Stimulated activated CD4-positive, alpha-beta T cell treated with anti-CD3 and anti-CD28 coated beads, TNF-alpha, amount 100 ng/mL, for 48 hours (primary cell): Measurements from ENCODE around the gene BMI1.
A peak's percentile ranks its signal among the peaks of the same experiment; 100 is the strongest.
"Not testable (repeated sequence)": the region's sequence is repeated elsewhere in the genome, so short reads cannot be mapped to it uniquely, and the experiment has no call there.

ENCODE experiments used
- DNase-seq, 3 donors: peaks; one replicate each; pipeline ENCODE4 v3.0.0-alpha.2; 2020; ENCODE audit warnings: low read depth in 3 of 3

Gene BMI1

GRCh38 chr10:22320591-22321155, at the start of gene BMI1:
BMI1 (plus strand) TSS chr10:22321099; CDS start chr10:22326450, 5,351 bp downstream.
- peak in 1 of 3 donors; percentile 43 for DNase-seq

- DNase-seq = peak in 1 of 3 donors; percentile 8
Measured at GRCh38 chr10:22271786-22272185, 49.1 kb upstream of the BMI1 start.

GRCh38 chr10:22278441-22278782, 42.5 kb upstream of the BMI1 start:
- DNase-seq = no peak

- no peak for DNase-seq
Measured at GRCh38 chr10:22280078-22280477, 40.8 kb upstream of the BMI1 start.

GRCh38 chr10:22285130-22285529, 35.8 kb upstream of the BMI1 start:
- DNase-seq = no peak

GRCh38 chr10:22293747-22294404, 27.0 kb upstream of the BMI1 start:
- DNase-seq = no peak

- no peak for DNase-seq
Measured at GRCh38 chr10:22294694-22295093, 26.2 kb upstream of the BMI1 start.

- no peak for DNase-seq
Measured at GRCh38 chr10:22301193-22301592, 19.7 kb upstream of the BMI1 start.

GRCh38 chr10:22303461-22303860, 17.4 kb upstream of the BMI1 start:
- no peak for DNase-seq

GRCh38 chr10:22305721-22306120, 15.2 kb upstream of the BMI1 start:
- DNase-seq = no peak

GRCh38 chr10:22308390-22308789, 12.5 kb upstream of the BMI1 start:
- peak in 1 of 3 donors; percentile 11 for DNase-seq

GRCh38 chr10:22309180-22310000, 11.5 kb upstream of the BMI1 start:
- DNase-seq = no peak

- not testable (repeated sequence) for DNase-seq
Measured at GRCh38 chr10:22310012-22310411, 10.9 kb upstream of the BMI1 start.

- DNase-seq = no peak
Measured at GRCh38 chr10:22310928-22311327, 10.0 kb upstream of the BMI1 start.

GRCh38 chr10:22314852-22315251, 6.0 kb upstream of the BMI1 start:
- no peak for DNase-seq

GRCh38 chr10:22315455-22316285, 5.2 kb upstream of the BMI1 start:
- DNase-seq = no peak

- DNase-seq = peak in 2 of 3 donors; percentile 47 to 71
Measured at GRCh38 chr10:22316286-22317075, 4.4 kb upstream of the BMI1 start, which contains the start of gene COMMD3. COMMD3 (plus strand) TSS chr10:22316388; CDS start chr10:22316418, 30 bp downstream.

GRCh38 chr10:22317076-22317370, 3.9 kb upstream of the BMI1 start:
- DNase-seq = no peak

- DNase-seq = no peak
Measured at GRCh38 chr10:22317771-22318565, 2.9 kb upstream of the BMI1 start.

GRCh38 chr10:22318772-22319171, 2.1 kb upstream of the BMI1 start:
- DNase-seq = no peak
